Chondrocyte (in vitro differentiated cells): ENCODE measurements around the gene VWC2. TPM values are rescaled to one million over a fixed set of nuclear protein-coding genes. Genes with fewer than 3 reads are reported as not detected.

Experiments
- DNase-seq: peaks from one replicate; pipeline ENCODE4 v3.0.0; 2021; ENCODE audit warnings: mixed read lengths, low spot score
- H3K27ac Mint-ChIP-seq: one replicate; pipeline ENCODE4 v1.8.0; 2021; ENCODE audit warnings: mild to moderate bottlenecking, moderate library complexity, mixed read lengths; ENCODE audit not compliant: unreplicated experiment
- H3K27me3 Mint-ChIP-seq: 2 replicates; pipeline ENCODE4 v1.8.0; 2021; ENCODE audit warnings: low read depth, mixed read lengths
- H3K36me3 Mint-ChIP-seq: 2 replicates; pipeline ENCODE4 v1.8.0; 2021; ENCODE audit warnings: low read depth, mixed read lengths
- H3K4me1 Mint-ChIP-seq: 2 replicates; pipeline ENCODE4 v1.8.0; 2021; ENCODE audit warnings: low read depth, mild to moderate bottlenecking, mixed read lengths
- H3K4me3 Mint-ChIP-seq: one replicate; pipeline ENCODE4 v1.8.0; 2021; ENCODE audit warnings: mild to moderate bottlenecking, moderate library complexity, mixed read lengths; ENCODE audit not compliant: unreplicated experiment
- H3K9me3 Mint-ChIP-seq: 2 replicates; pipeline ENCODE4 v1.8.0; 2021; ENCODE audit warnings: low read depth, mixed read lengths
- CTCF ChIP-seq: fragments of 200-600 bp; sonication (generic); IDR thresholded peaks from 2 replicates; pipeline ENCODE4 v1.5.0; 2021; ENCODE audit warnings: antibody characterized with exemption, mild to moderate bottlenecking, moderate library complexity
- total RNA-seq: library from RNA; stranded (reverse); gene quantifications from 3 replicates; pipeline ENCODE4 v1.2.1, GENCODE V29; 2021

Gene VWC2
- total RNA-seq, 1 donor from 2014 or later: not detected

GRCh38 chr7:49927631-49928030 lies 154.2 kb downstream of the VWC2 start:
- Mint-ChIP-seq H3K27ac (no peak overlapping the region), H3K4me1 (no peaks in the 10 kb centered on the region), H3K4me3 (no peak overlapping the region), H3K27me3 (no peaks in the 10 kb centered on the region), H3K36me3 (no peaks in the 10 kb centered on the region), H3K9me3 (peaks cover 25% of the 10 kb centered on the region)
- DNase-seq: no peak
- no peak for TF ChIP-seq CTCF

GRCh38 chr7:49928787-49929186 lies 155.3 kb downstream of the VWC2 start:
- Mint-ChIP-seq H3K27me3 (no peaks in the 10 kb centered on the region), H3K27ac (no peak overlapping the region), H3K4me1 (no peaks in the 10 kb centered on the region), H3K36me3 (no peaks in the 10 kb centered on the region), H3K4me3 (no peak overlapping the region), H3K9me3 (peaks cover 27% of the 10 kb centered on the region)
- no peak for DNase-seq
- no peak for TF ChIP-seq CTCF

- H3K9me3 Mint-ChIP-seq: peaks cover 27% of the 10 kb centered on the region
- H3K4me1 Mint-ChIP-seq: no peaks in the 10 kb centered on the region
- no peak for TF ChIP-seq CTCF
- no peaks in the 10 kb centered on the region for H3K27me3 Mint-ChIP-seq
- H3K36me3 Mint-ChIP-seq: no peaks in the 10 kb centered on the region
- no peak overlapping the region for H3K27ac Mint-ChIP-seq
- H3K4me3 Mint-ChIP-seq: no peak overlapping the region
- no peak for DNase-seq
Measured at GRCh38 chr7:49931627-49932026, 158.2 kb downstream of the VWC2 start.

- DNase-seq: no peak
- Mint-ChIP-seq H3K27ac (no peak overlapping the region), H3K9me3 (peaks cover 19% of the 10 kb centered on the region), H3K36me3 (no peaks in the 10 kb centered on the region), H3K4me3 (no peak overlapping the region), H3K4me1 (no peaks in the 10 kb centered on the region), H3K27me3 (no peaks in the 10 kb centered on the region)
- TF ChIP-seq CTCF: no peak
Measured at GRCh38 chr7:49937608-49938007, 164.2 kb downstream of the VWC2 start.
